Common myeloid progenitor, CD34-positive (primary cell): Measurements from ENCODE around the gene EXOG.

Experiments used
- CTCF ChIA-PET: fragments of 350-600 bp; sonication (Branson Sonifier 250); formaldehyde crosslinking; loops from one replicate; lab custom pipeline; 2021; ENCODE audit warnings: antibody characterized with exemption; lab: Charles Lee
- POLR2A ChIA-PET: fragments of 350-600 bp; sonication (Branson Sonifier 250); formaldehyde crosslinking; loops from one replicate; lab custom pipeline; 2021; ENCODE audit warnings: antibody characterized with exemption; lab: Charles Lee
- DNase-seq, 3 donors: peaks; one replicate each; pipeline versions ENCODE4 v3.0.0 to v3.0.0-alpha.2; 2013
- H3K27ac ChIP-seq, 2 experiments: 1 replicate in 1 of 2; 2 replicates in 1 of 2; pipeline ENCODE4 v1.7.0; 2013; ENCODE audit warnings: inconsistent platforms in 2 of 2, low read length in 2 of 2, mild to moderate bottlenecking in 2 of 2, low read depth in 1 of 2, moderate library complexity in 1 of 2; ENCODE audit not compliant: severe bottlenecking in 2 of 2, insufficient read depth in 1 of 2, poor library complexity in 1 of 2
- H3K27me3 ChIP-seq, 5 experiments: replicated peaks in 2 of 5; 1 replicate in 3 of 5; 2 replicates in 2 of 5; pipeline versions ENCODE4 v1.6.1 to v1.7.0; 2013; ENCODE audit warnings: low read length in 4 of 5, mild to moderate bottlenecking in 2 of 5, moderate library complexity in 2 of 5, inconsistent platforms in 1 of 5; ENCODE audit not compliant: insufficient read depth in 5 of 5, control insufficient read depth in 4 of 5
- H3K36me3 ChIP-seq, 4 experiments: 1 replicate in 2 of 4; 2 replicates in 2 of 4; pipeline versions ENCODE4 v1.6.1 to v1.7.0; 2013; ENCODE audit warnings: low read length in 3 of 4, control low read depth in 1 of 4, mild to moderate bottlenecking in 1 of 4; ENCODE audit not compliant: control insufficient read depth in 4 of 4, insufficient read depth in 4 of 4
- H3K4me1 ChIP-seq, 4 experiments: 1 replicate in 3 of 4; 2 replicates in 1 of 4; pipeline versions ENCODE4 v1.6.1 to v1.7.1; 2013; ENCODE audit warnings: low read length in 3 of 4, mild to moderate bottlenecking in 3 of 4, control low read depth in 1 of 4, inconsistent platforms in 1 of 4, moderate library complexity in 1 of 4; ENCODE audit not compliant: control insufficient read depth in 4 of 4, insufficient read depth in 4 of 4; ENCODE audit errors: control extremely low read depth in 1 of 4
- H3K4me3 ChIP-seq, 7 experiments: 1 replicate in 4 of 7; 2 replicates in 3 of 7; pipeline versions ENCODE4 v1.5.1 to v1.7.0; 2013; ENCODE audit warnings: mild to moderate bottlenecking in 7 of 7, low read length in 6 of 7, moderate library complexity in 6 of 7, inconsistent platforms in 2 of 7, low read depth in 2 of 7, control low read depth in 1 of 7; ENCODE audit not compliant: insufficient read depth in 4 of 7, control insufficient read depth in 1 of 7; ENCODE audit errors: extremely low read depth in 1 of 7
- H3K9me3 ChIP-seq, 5 experiments: 1 replicate in 4 of 5; 2 replicates in 1 of 5; pipeline versions ENCODE4 v1.6.1 to v1.7.1; 2013; ENCODE audit warnings: low read length in 4 of 5, mild to moderate bottlenecking in 2 of 5, inconsistent platforms in 1 of 5, low read depth in 1 of 5, moderate library complexity in 1 of 5; ENCODE audit not compliant: control insufficient read depth in 4 of 5, insufficient read depth in 2 of 5; ENCODE audit errors: control extremely low read depth in 1 of 5
- WGBS: methylation state at CpG from one replicate; pipeline ENCODE4 v1.1.5; 2013; ENCODE audit not compliant: insufficient coverage; 5-methylcytosine and 5-hydroxymethylcytosine counted together

EXOG gene

GRCh38 chr3:38507120-38507519 is 11.0 kb downstream of the EXOG start:
- Histone ChIP-seq H3K9me3 (no peaks in the 10 kb centered on the region), H3K4me3 (no peak overlapping the region), H3K4me1 (no peaks in the 10 kb centered on the region), H3K27me3 (no peaks in the 10 kb centered on the region), H3K27ac (no peak overlapping the region), H3K36me3 (peaks cover 4 to 38% (median 21%) of the 10 kb centered on the region in 4 experiments)
- no peak for DNase-seq
- 69% methylated on average over 2 of the region's 2 CpGs for WGBS
- ChIA-PET CTCF (interaction anchor here (4.2 kb wide), 1 partner anchor 14 kb away, joined by 16 read pairs; no protein-coding TSS in a partner anchor), POLR2A (no interaction called here)

GRCh38 chr3:38509732-38510131 is 13.6 kb downstream of the EXOG start:
- no peak overlapping the region for H3K4me3 ChIP-seq
- no peak overlapping the region for H3K27ac ChIP-seq
- H3K27me3 ChIP-seq: no peaks in the 10 kb centered on the region
- no peaks in the 10 kb centered on the region for H3K4me1 ChIP-seq
- 100% methylated on average over 1 of the region's 2 CpGs for WGBS
- H3K9me3 ChIP-seq: no peaks in the 10 kb centered on the region
- peaks cover 12 to 42% (median 18%) of the 10 kb centered on the region in 4 experiments for H3K36me3 ChIP-seq
- no peak for DNase-seq
- POLR2A ChIA-PET: no interaction called here
- CTCF ChIA-PET: interaction anchor here (2.7 to 4.2 kb wide), 2 partner anchors 12 to 13 kb away, joined by 6 to 16 read pairs; partner anchors contain the start of gene EXOG

GRCh38 chr3:38510631-38511030 is 14.5 kb downstream of the EXOG start:
- POLR2A ChIA-PET: no interaction called here
- Histone ChIP-seq H3K36me3 (peaks cover 9 to 41% (median 21%) of the 10 kb centered on the region in 4 experiments), H3K4me1 (no peaks in the 10 kb centered on the region), H3K27me3 (no peaks in the 10 kb centered on the region), H3K4me3 (no peak overlapping the region), H3K27ac (no peak overlapping the region), H3K9me3 (no peaks in the 10 kb centered on the region)
- DNase-seq: no peak
- CTCF ChIA-PET: interaction anchor here (1.2 to 2.7 kb wide), 3 partner anchors 10 to 143 kb away, joined by 3 to 6 read pairs (median 6); partner anchors contain the start of gene EXOG

GRCh38 chr3:38511546-38511945 is 15.4 kb downstream of the EXOG start:
- WGBS: 20% methylated on average over 1 of the region's 3 CpGs
- CTCF ChIA-PET: interaction anchor here (1.2 to 2.7 kb wide), 3 partner anchors 9 to 142 kb away, joined by 3 to 6 read pairs (median 6); partner anchors contain the start of gene EXOG
- POLR2A ChIA-PET: no interaction called here

GRCh38 chr3:38515367-38515766 is 19.2 kb downstream of the EXOG start:
- peaks cover 6 to 26% (median 12%) of the 10 kb centered on the region in 4 experiments for H3K36me3 ChIP-seq
- no peak for DNase-seq
- no peaks in the 10 kb centered on the region for H3K27me3 ChIP-seq
- 100% methylated on average over 6 of the region's 7 CpGs for WGBS
- no peak overlapping the region for H3K27ac ChIP-seq
- H3K4me3 ChIP-seq: no peak overlapping the region
- no peaks in the 10 kb centered on the region for H3K9me3 ChIP-seq
- POLR2A ChIA-PET: no interaction called here
- CTCF ChIA-PET: interaction anchor here (0.9 to 1.4 kb wide), 3 partner anchors 9 to 139 kb away, joined by 3 to 4 read pairs (median 3); no protein-coding TSS in a partner anchor
- peaks cover 0 to 15% (median 1%) of the 10 kb centered on the region in 4 experiments for H3K4me1 ChIP-seq

More at GRCh38 chr3:38511546-38511945, 15.4 kb downstream of the EXOG start:
- no peaks in the 10 kb centered on the region for H3K4me1 ChIP-seq
- peaks cover 9 to 39% (median 21%) of the 10 kb centered on the region in 4 experiments for H3K36me3 ChIP-seq
- H3K27ac ChIP-seq: no peak overlapping the region
- H3K9me3 ChIP-seq: no peaks in the 10 kb centered on the region
- H3K27me3 ChIP-seq: no peaks in the 10 kb centered on the region
- DNase-seq: no peak
- H3K4me3 ChIP-seq: no peak overlapping the region

- Histone ChIP-seq H3K4me1 (peaks cover 0 to 15% (median 1%) of the 10 kb centered on the region in 4 experiments), H3K4me3 (no peak overlapping the region), H3K36me3 (peaks cover 4 to 18% (median 12%) of the 10 kb centered on the region in 4 experiments), H3K27ac (no peak overlapping the region), H3K27me3 (no peaks in the 10 kb centered on the region), H3K9me3 (no peaks in the 10 kb centered on the region)
- POLR2A ChIA-PET: no interaction called here
- CTCF ChIA-PET: interaction anchor here (0.8 kb wide), 1 partner anchor 483 kb away, joined by 3 read pairs; no protein-coding TSS in a partner anchor
- DNase-seq: no peak
- WGBS: 100% methylated on average over 1 of the region's 1 CpG
Observed at GRCh38 chr3:38516669-38517068, 20.5 kb downstream of the EXOG start.

- POLR2A ChIA-PET: no interaction called here
Observed at GRCh38 chr3:38519000-38519399, 22.9 kb downstream of the EXOG start.

More at GRCh38 chr3:38519000-38519399, 22.9 kb downstream of the EXOG start:
- no peaks in the 10 kb centered on the region for H3K9me3 ChIP-seq
- peak in 1 of 3 donors; percentile 26 for DNase-seq
- H3K27me3 ChIP-seq: no peaks in the 10 kb centered on the region
- no CpG with 5 or more reads among the region's 1 CpG for WGBS
- peaks cover 0 to 15% (median 1%) of the 10 kb centered on the region in 4 experiments for H3K4me1 ChIP-seq
- CTCF ChIA-PET: interaction anchor here (1.2 to 4.5 kb wide), 6 partner anchors 18 to 481 kb away, joined by 3 to 52 read pairs (median 12); no protein-coding TSS in a partner anchor
- peaks cover 4 to 20% (median 10%) of the 10 kb centered on the region in 4 experiments for H3K36me3 ChIP-seq
- no peak overlapping the region for H3K4me3 ChIP-seq
- H3K27ac ChIP-seq: no peak overlapping the region
